ENCODE results near the gene FTO. TPM values are rescaled to one million over a fixed set of nuclear protein-coding genes. Genes with fewer than 3 reads are reported as not detected.

The FTO gene
- total RNA-seq, 4 donors from 2014 or later: 102 to 138 (median 130) TPM

DNA sequence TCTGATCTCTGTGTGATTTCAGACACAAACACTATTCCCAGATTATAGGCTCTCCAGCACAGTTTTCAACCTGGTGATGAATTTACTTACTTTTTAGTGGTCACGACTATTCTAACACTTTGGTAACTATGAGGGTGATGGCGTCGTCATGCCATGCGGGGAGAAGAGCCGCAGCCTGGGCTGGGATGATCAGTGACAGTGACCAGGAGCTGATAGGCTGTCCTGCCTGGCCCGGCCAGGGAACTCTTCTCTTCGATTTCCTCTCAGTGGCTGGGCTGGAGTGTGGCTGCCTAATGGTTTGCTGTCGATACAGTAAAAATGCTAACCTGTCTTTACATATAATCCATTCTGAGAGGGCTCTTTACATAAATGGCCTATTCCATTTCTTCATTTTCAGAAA lies 469.5 kb downstream of the FTO start:
- 41 to 49% methylated on average over 3 to 7 of the region's 8 CpGs for WGBS, 2 donors (ENCODE audit: low coverage in 1 of 2)
- ATAC-seq: no peak
- H3K36me3 ChIP-seq: no peaks in the 10 kb centered on the region
- H3K4me3 ChIP-seq: no peak overlapping the region
- TF ChIP-seq, protein P1, sequence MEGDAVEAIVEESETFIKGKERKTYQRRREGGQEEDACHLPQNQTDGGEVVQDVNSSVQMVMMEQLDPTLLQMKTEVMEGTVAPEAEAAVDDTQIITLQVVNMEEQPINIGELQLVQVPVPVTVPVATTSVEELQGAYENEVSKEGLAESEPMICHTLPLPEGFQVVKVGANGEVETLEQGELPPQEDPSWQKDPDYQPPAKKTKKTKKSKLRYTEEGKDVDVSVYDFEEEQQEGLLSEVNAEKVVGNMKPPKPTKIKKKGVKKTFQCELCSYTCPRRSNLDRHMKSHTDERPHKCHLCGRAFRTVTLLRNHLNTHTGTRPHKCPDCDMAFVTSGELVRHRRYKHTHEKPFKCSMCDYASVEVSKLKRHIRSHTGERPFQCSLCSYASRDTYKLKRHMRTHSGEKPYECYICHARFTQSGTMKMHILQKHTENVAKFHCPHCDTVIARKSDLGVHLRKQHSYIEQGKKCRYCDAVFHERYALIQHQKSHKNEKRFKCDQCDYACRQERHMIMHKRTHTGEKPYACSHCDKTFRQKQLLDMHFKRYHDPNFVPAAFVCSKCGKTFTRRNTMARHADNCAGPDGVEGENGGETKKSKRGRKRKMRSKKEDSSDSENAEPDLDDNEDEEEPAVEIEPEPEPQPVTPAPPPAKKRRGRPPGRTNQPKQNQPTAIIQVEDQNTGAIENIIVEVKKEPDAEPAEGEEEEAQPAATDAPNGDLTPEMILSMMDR (IDR thresholded peaks at IDR 0.05): no peak
- TF ChIP-seq POLR2A (IDR thresholded peaks at IDR 0.05) (no peak), POLR2AphosphoS5 (IDR thresholded peaks at IDR 0.05) (no peak), EP300 (IDR thresholded peaks at IDR 0.05) (no peak)
- peaks cover 65% of the 10 kb centered on the region for H3K27me3 ChIP-seq
- no peak overlapping the region for H3K27ac ChIP-seq
- no peaks in the 10 kb centered on the region for H3K9me3 ChIP-seq
- peaks cover 0 to 5% (median 0%) of the 10 kb centered on the region in 3 donors for H3K4me1 ChIP-seq

DNA sequence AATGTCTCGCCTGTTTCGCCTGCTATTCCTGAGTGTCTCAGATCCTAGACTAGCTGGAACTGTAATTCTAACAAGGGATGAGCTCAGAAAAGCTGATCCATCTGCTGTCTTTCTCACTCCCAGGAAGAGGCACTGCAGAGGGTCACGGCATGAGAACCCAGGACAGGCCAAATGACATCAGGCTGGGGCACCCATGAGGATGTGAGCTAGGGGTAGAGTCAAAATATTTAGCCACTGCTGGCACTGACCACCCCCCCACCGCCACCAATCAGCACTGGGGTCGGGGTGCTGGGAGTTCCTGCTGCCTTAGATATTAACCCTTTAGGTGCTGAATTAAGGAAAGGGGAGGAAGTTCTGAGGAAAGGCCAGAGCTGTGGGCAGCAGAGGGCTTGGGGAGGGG lies 470.2 kb downstream of the FTO start:
- Histone ChIP-seq H3K4me3 (no peak overlapping the region), H3K4me1 (peaks cover 0 to 5% (median 0%) of the 10 kb centered on the region in 3 donors), H3K27ac (no peak overlapping the region), H3K9me3 (no peaks in the 10 kb centered on the region), H3K27me3 (peaks cover 61% of the 10 kb centered on the region), H3K36me3 (no peaks in the 10 kb centered on the region)
- ATAC-seq: no peak
- 44% methylated on average over 4 of the region's 5 CpGs; no CpG with 5 or more reads in 1 of the 2 donors for WGBS, 2 donors (ENCODE audit: low coverage in 1 of 2)
- TF ChIP-seq, protein P1 (IDR thresholded peaks at IDR 0.05): no peak
- TF ChIP-seq EP300 (IDR thresholded peaks at IDR 0.05) (no peak), POLR2A (IDR thresholded peaks at IDR 0.05) (no peak), POLR2AphosphoS5 (IDR thresholded peaks at IDR 0.05) (no peak)

- Histone ChIP-seq H3K27me3 (peaks cover 56% of the 10 kb centered on the region), H3K4me3 (no peak overlapping the region), H3K36me3 (no peaks in the 10 kb centered on the region), H3K4me1 (peaks cover 0 to 5% (median 0%) of the 10 kb centered on the region in 3 donors), H3K27ac (no peak overlapping the region), H3K9me3 (no peaks in the 10 kb centered on the region)
- TF ChIP-seq EP300 (IDR thresholded peaks at IDR 0.05) (no peak), POLR2A (IDR thresholded peaks at IDR 0.05) (no peak), POLR2AphosphoS5 (IDR thresholded peaks at IDR 0.05) (no peak)
- TF ChIP-seq, protein P1 (IDR thresholded peaks at IDR 0.05): no peak
- ATAC-seq: no peak
Observed at GRCh38 chr16:54174750-54175149, 470.8 kb downstream of the FTO start.

- no peak overlapping the region for H3K27ac ChIP-seq
- peaks cover 52% of the 10 kb centered on the region for H3K27me3 ChIP-seq
- no peak for TF ChIP-seq POLR2A (IDR thresholded peaks at IDR 0.05)
- no peak for TF ChIP-seq POLR2AphosphoS5 (IDR thresholded peaks at IDR 0.05)
- TF ChIP-seq EP300 (IDR thresholded peaks at IDR 0.05): no peak
- TF ChIP-seq, protein P1 (IDR thresholded peaks at IDR 0.05): no peak
- peaks cover 0 to 5% (median 0%) of the 10 kb centered on the region in 3 donors for H3K4me1 ChIP-seq
- 70 to 77% methylated on average over 4 to 8 of the region's 9 CpGs for WGBS, 2 donors (ENCODE audit: low coverage in 1 of 2)
- no peaks in the 10 kb centered on the region for H3K9me3 ChIP-seq
- ATAC-seq: no peak
- no peaks in the 10 kb centered on the region for H3K36me3 ChIP-seq
- no peak overlapping the region for H3K4me3 ChIP-seq
Observed at GRCh38 chr16:54175169-54175551, 471.2 kb downstream of the FTO start.

- H3K4me1 ChIP-seq: peaks cover 0 to 5% (median 0%) of the 10 kb centered on the region in 3 donors
- no peak for ATAC-seq
- no peaks in the 10 kb centered on the region for H3K36me3 ChIP-seq
- H3K27ac ChIP-seq: no peak overlapping the region
- no peaks in the 10 kb centered on the region for H3K9me3 ChIP-seq
- TF ChIP-seq POLR2AphosphoS5 (IDR thresholded peaks at IDR 0.05) (no peak), EP300 (IDR thresholded peaks at IDR 0.05) (no peak), POLR2A (IDR thresholded peaks at IDR 0.05) (no peak)
- TF ChIP-seq, protein P1 (IDR thresholded peaks at IDR 0.05): no peak
- 57 to 66% methylated on average over 10 to 13 of the region's 19 CpGs for WGBS, 2 donors (ENCODE audit: low coverage in 1 of 2)
- no peak overlapping the region for H3K4me3 ChIP-seq
- peaks cover 49% of the 10 kb centered on the region for H3K27me3 ChIP-seq
Observed at GRCh38 chr16:54175552-54176375, 471.8 kb downstream of the FTO start.
